ENCODE results near the gene ARFGAP2. TPM values are rescaled to one million over a fixed set of nuclear protein-coding genes. Genes with fewer than 3 reads are reported as not detected.
A peak's percentile ranks its signal among the peaks of the same experiment; 100 is the strongest.

ARFGAP2 gene
- total and polyA plus RNA-seq, 9 donors = 41.5 to 94.9 (median 74.2) TPM

DNA sequence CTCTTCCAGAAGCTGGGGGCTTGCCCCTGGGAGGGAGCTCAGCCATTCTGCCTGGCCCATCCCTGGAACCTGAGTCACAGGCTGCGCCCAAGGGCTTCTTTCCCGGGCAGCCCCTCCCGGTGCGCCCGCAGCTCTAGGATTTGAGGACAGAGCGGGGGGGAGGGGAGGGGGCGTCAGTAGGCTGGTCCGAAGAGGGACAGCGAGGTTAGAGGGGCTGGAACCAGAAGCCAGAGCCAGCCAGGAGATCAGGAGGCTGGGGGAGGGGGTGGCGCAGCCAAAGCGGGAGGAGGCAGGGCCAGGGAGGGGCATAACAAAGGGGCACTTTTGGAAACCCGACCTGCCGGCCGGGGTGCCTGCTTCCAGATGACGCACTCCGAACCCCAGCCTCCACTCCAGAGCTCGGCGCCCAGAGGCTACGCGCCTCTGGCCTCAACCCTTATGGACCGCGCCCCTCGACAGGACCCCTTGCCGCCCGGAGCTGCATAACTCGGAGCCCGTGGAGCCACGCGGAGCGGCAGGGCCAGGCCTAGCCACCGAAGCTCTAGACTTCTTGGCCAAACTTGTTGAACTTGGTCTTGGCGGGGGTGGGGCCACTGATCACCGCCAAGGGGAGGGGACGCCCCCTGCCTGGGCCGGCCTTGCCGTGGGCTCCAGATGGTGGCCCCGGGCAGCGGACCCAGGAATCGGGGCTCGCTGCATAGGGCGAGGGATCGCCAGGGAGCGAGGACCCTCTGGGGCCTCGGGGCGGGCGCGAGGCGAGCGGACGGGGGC, 8.8 kb upstream of the ARFGAP2 start:
- TF ChIP-seq, protein P1, sequence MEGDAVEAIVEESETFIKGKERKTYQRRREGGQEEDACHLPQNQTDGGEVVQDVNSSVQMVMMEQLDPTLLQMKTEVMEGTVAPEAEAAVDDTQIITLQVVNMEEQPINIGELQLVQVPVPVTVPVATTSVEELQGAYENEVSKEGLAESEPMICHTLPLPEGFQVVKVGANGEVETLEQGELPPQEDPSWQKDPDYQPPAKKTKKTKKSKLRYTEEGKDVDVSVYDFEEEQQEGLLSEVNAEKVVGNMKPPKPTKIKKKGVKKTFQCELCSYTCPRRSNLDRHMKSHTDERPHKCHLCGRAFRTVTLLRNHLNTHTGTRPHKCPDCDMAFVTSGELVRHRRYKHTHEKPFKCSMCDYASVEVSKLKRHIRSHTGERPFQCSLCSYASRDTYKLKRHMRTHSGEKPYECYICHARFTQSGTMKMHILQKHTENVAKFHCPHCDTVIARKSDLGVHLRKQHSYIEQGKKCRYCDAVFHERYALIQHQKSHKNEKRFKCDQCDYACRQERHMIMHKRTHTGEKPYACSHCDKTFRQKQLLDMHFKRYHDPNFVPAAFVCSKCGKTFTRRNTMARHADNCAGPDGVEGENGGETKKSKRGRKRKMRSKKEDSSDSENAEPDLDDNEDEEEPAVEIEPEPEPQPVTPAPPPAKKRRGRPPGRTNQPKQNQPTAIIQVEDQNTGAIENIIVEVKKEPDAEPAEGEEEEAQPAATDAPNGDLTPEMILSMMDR (IDR thresholded peaks at IDR 0.05) = no peak
- no peak for TF ChIP-seq POLR2A (IDR thresholded peaks at IDR 0.05)
- no peak for TF ChIP-seq EP300 (IDR thresholded peaks at IDR 0.05)
- intact Hi-C loops (cut with DNase I) = loop anchor here in 2 of 4 donors (2.0 to 10.0 kb wide), 2 partner anchors 29 to 229 kb away; partner anchors contain the start of gene DDB2 (in 1 of the 2)
- peak overlapping the region; percentile 81 to 94 for H3K27ac ChIP-seq
- WGBS, 3 donors = 2 to 6% (median 5%) methylated on average over 31 to 50 of the region's 50 CpGs
- H3K9me3 ChIP-seq = no peaks in the 10 kb centered on the region
- H3K27me3 ChIP-seq = no peaks in the 10 kb centered on the region
- H3K36me3 ChIP-seq = no peaks in the 10 kb centered on the region
- peaks cover 8% of the 10 kb centered on the region for H3K4me1 ChIP-seq (ENCODE audit: insufficient read depth)
- H3K4me3 ChIP-seq = peak overlapping the region; percentile 61
- DNase-seq = peak; percentile 70 to 79 (median 72)

DNA sequence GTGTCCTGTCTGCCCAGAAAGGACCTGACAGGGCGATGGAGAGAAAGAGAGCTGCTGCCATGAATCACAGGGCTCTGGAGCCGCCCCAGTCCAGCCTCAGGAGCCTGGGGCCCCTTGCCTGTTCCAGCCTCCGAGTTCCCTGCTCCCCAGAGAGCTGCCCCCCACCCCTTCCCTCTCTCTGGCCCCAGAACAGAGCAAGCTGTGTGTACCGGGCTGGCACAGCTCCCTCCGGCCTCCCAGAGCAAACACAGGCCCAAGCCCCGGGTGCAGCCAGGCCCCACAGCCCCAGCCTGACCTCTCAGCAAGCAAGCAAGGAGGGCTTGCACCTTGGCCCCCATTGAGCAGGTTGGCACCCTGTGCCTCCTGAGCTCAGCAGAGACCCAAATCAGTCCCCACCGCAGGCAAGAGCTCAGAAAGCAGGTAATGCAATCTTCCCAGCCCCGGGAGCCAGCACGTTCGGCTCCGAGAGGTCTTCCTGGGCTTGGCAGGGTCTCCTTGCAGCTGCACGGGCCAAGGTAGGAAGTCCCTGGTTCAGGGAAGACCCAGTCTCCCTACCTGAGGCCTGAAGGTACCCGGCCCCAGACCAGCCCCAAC, 8.1 kb upstream of the ARFGAP2 start:
- peaks cover 8% of the 10 kb centered on the region for H3K4me1 ChIP-seq (ENCODE audit: insufficient read depth)
- H3K4me3 ChIP-seq = peak overlapping the region; percentile 61
- peak in 3 of 5 donors; percentile 31 to 62 (median 50) for DNase-seq
- WGBS, 3 donors = 34 to 39% (median 37%) methylated on average over 8 to 13 of the region's 13 CpGs
- H3K27ac ChIP-seq = peak overlapping the region; percentile 81 to 94
- intact Hi-C loops (cut with DNase I) = loop anchor here in 3 of 4 donors (2.0 to 10.0 kb wide), 4 partner anchors 30 to 230 kb away; partner anchors contain the start of genes DDB2 (in 1 of the 3), MYBPC3 (in 1 of the 3) and NR1H3 (in 1 of the 3)
- no peaks in the 10 kb centered on the region for H3K36me3 ChIP-seq
- no peaks in the 10 kb centered on the region for H3K9me3 ChIP-seq
- no peaks in the 10 kb centered on the region for H3K27me3 ChIP-seq
- TF ChIP-seq, protein P1 (IDR thresholded peaks at IDR 0.05) = no peak
- TF ChIP-seq EP300 (IDR thresholded peaks at IDR 0.05) (no peak), POLR2A (IDR thresholded peaks at IDR 0.05) (no peak)

DNA sequence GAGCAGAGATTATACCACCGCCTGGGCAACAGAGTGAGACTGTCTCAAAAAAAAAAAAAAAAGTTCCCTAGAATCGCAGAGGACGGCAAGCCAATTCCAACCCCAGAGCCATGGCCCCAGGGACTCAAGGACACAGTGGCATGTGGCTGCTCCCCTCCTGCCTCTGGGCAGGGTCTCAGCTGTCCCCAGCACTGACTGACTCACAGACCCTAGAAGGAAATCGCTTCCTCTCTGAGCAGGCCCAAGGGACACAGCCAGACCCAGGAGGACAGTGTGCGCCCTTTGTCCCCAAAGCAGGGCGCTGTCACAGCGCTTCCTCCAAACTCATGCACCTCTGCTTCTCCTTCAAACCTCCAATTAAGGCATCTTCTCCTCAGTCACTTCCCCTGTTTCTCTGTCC, 7.3 kb upstream of the ARFGAP2 start:
- no peak overlapping the region for H3K27ac ChIP-seq
- intact Hi-C loops (cut with DNase I) = loop anchor here in 3 of 4 donors (2.0 to 10.0 kb wide), 4 partner anchors 31 to 231 kb away; partner anchors contain the start of genes DDB2 (in 1 of the 3), MYBPC3 (in 1 of the 3) and NR1H3 (in 1 of the 3)
- no peaks in the 10 kb centered on the region for H3K36me3 ChIP-seq
- DNase-seq = no peak
- no peak overlapping the region for H3K4me3 ChIP-seq
- H3K9me3 ChIP-seq = no peaks in the 10 kb centered on the region
- 89 to 96% (median 91%) methylated on average over 7 of the region's 7 CpGs for WGBS, 3 donors
- no peak for TF ChIP-seq POLR2A (IDR thresholded peaks at IDR 0.05)
- peaks cover 8% of the 10 kb centered on the region for H3K4me1 ChIP-seq (ENCODE audit: insufficient read depth)
- no peaks in the 10 kb centered on the region for H3K27me3 ChIP-seq

DNA sequence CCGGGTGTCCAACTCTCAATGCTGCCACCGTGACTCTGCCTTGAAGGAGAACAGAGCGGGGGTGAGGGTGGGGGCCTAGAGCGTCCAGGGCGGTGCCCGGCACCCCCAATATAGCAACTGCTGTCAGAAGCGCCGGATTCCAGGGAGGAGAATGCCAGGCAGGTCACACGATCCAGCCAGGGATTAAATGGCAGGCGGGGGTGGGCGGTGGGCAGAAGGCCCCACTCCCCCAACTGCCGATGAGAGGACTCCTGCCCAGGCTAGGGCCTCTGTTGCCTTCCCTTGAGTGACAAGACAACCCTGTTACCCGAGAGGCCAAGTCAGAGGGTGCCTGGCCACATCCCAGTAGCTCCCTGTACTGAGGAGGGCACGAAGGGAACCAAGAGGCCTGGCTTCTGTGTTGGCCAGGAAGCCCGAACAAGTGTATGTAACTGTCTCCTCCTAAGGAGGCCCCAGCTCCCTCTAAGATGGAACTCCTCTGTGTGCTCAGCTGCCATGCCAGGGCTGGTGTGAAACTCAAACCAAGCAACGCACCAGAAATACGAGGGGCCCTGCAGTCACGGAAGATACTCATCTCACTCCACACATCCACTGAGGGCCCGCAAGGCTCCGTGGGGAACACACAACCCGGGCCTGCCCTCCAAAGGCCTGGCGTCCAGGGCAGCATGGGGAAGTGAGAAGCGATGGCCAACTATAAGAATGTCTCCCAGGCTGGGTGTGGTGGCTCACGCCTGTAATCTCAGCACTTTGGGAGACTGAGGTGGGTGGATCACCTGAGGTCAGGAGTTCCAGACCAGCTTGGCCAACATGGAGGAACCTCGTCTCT, 6.6 kb upstream of the ARFGAP2 start:
- H3K9me3 ChIP-seq = no peaks in the 10 kb centered on the region
- H3K4me1 ChIP-seq (ENCODE audit: insufficient read depth) = peaks cover 8% of the 10 kb centered on the region
- 91 to 94% (median 93%) methylated on average over 22 to 25 of the region's 25 CpGs for WGBS, 3 donors
- no peaks in the 10 kb centered on the region for H3K36me3 ChIP-seq
- DNase-seq = no peak
- H3K27ac ChIP-seq = no peak overlapping the region
- intact Hi-C loops (cut with DNase I) = loop anchor here in 2 of 4 donors (5.0 to 10.0 kb wide), 3 partner anchors 74 to 232 kb away; partner anchors contain the start of genes MYBPC3 (in 1 of the 2) and NR1H3 (in 1 of the 2)
- TF ChIP-seq EP300 (IDR thresholded peaks at IDR 0.05) (no peak), POLR2A (IDR thresholded peaks at IDR 0.05) (no peak)
- TF ChIP-seq, protein P1 (IDR thresholded peaks at IDR 0.05) = no peak
- H3K27me3 ChIP-seq = no peaks in the 10 kb centered on the region
- H3K4me3 ChIP-seq = no peak overlapping the region
